Neural cell (in vitro differentiated cells): ENCODE measurements around the gene SPTBN1. TPM values are rescaled to one million over a fixed set of nuclear protein-coding genes. Genes with fewer than 3 reads are reported as not detected.

ENCODE experiments used
- H2AFZ ChIP-seq: fragments of 200-600, 300-800 bp; sonication (generic), shearing (Covaris generic); 2 replicates; pipeline ENCODE4 v1.6.0; 2014; ENCODE audit warnings: low read depth, mild to moderate bottlenecking, antibody characterized with exemption, low read length, moderate library complexity
- H3F3A ChIP-seq: fragments of 200-600 bp; shearing (Covaris generic); 2 replicates; pipeline ENCODE4 v1.6.1; 2016; ENCODE audit warnings: mild to moderate bottlenecking, moderate library complexity, mixed read lengths, antibody characterized with exemption, low read length; ENCODE audit not compliant: insufficient read depth, poor library complexity, severe bottlenecking
- H3K27ac ChIP-seq: fragments of 200-600, 300-800 bp; sonication (generic), shearing (Covaris generic); 2 replicates; pipeline ENCODE4 v1.5.1; 2014; ENCODE audit warnings: mild to moderate bottlenecking, low read length, moderate library complexity
- H3K27me3 ChIP-seq: fragments of 300-800, 200-600 bp; sonication (generic), shearing (Covaris generic); 2 replicates; pipeline ENCODE4 v1.6.0; 2014; ENCODE audit warnings: mild to moderate bottlenecking, low read depth, low read length, moderate library complexity; ENCODE audit not compliant: insufficient read depth
- H3K36me3 ChIP-seq: fragments of 300-800, 200-600 bp; sonication (generic), shearing (Covaris generic); 2 replicates; pipeline ENCODE4 v1.5.1; 2014; ENCODE audit warnings: mild to moderate bottlenecking, antibody characterized with exemption, low read length, moderate library complexity; ENCODE audit not compliant: insufficient read depth
- H3K4me2 ChIP-seq: fragments of 300-800, 200-600 bp; sonication (generic), shearing (Covaris generic); 2 replicates; pipeline ENCODE4 v1.6.0; 2014; ENCODE audit warnings: mild to moderate bottlenecking, low read length
- H3K4me3 ChIP-seq: fragments of 300-800, 200-600 bp; sonication (generic), shearing (Covaris generic); 2 replicates; pipeline ENCODE4 v1.5.1; 2014; ENCODE audit warnings: mild to moderate bottlenecking, low read length, moderate library complexity
- H3K79me2 ChIP-seq: fragments of 200-600 bp; shearing (Covaris generic); replicated peaks from 2 replicates; pipeline ENCODE4 v1.6.0; 2014; ENCODE audit warnings: mild to moderate bottlenecking, low read length, moderate library complexity; ENCODE audit not compliant: insufficient read depth
- H3K9ac ChIP-seq: fragments of 300-800, 200-600 bp; sonication (generic), shearing (Covaris generic); 2 replicates; pipeline ENCODE4 v1.6.1; 2016; ENCODE audit warnings: mild to moderate bottlenecking, low read length, mixed read lengths
- H3K9me2 ChIP-seq: fragments of 200-600 bp; shearing (Covaris generic); 2 replicates; pipeline ENCODE4 v1.6.1; 2016; ENCODE audit warnings: mild to moderate bottlenecking, low read length, mixed read lengths; ENCODE audit not compliant: insufficient read depth
- H3K9me3 ChIP-seq: fragments of 200-600, 300-800 bp; sonication (generic), shearing (Covaris generic); 2 replicates; pipeline ENCODE4 v1.6.1; 2016; ENCODE audit warnings: mild to moderate bottlenecking, mixed run types, low read length, moderate library complexity, mixed read lengths
- H4K20me1 ChIP-seq: fragments of 200-600 bp; shearing (Covaris generic); 2 replicates; pipeline ENCODE4 v1.6.1; 2016; ENCODE audit warnings: mild to moderate bottlenecking, mixed run types; ENCODE audit not compliant: insufficient read depth
- CTCF ChIP-seq: fragments of 450-650 bp; IDR thresholded peaks from 2 replicates; pipeline ENCODE4 v1.5.1; 2014; ENCODE audit warnings: antibody characterized with exemption, mild to moderate bottlenecking, moderate library complexity; ENCODE audit not compliant: poor library complexity, severe bottlenecking
- EP300 ChIP-seq: fragments of 450-650 bp; conservative IDR thresholded peaks from 2 replicates; pipeline ENCODE4 v1.6.1; 2014; ENCODE audit warnings: antibody characterized with exemption, mild to moderate bottlenecking, moderate library complexity; ENCODE audit not compliant: poor library complexity, severe bottlenecking
- EZH2 ChIP-seq: fragments of 200-600, 300-800 bp; shearing (Covaris generic), sonication (generic); IDR thresholded peaks from 2 replicates; pipeline ENCODE4 v1.6.1; 2014; ENCODE audit warnings: antibody characterized with exemption, low read length, borderline replicate concordance, mild to moderate bottlenecking; ENCODE audit not compliant: insufficient read depth, poor library complexity, severe bottlenecking
- MXI1 ChIP-seq: fragments of 450-650 bp; conservative IDR thresholded peaks from 2 replicates; pipeline ENCODE4 v1.6.1; 2014; ENCODE audit warnings: antibody characterized with exemption, mild to moderate bottlenecking; ENCODE audit not compliant: poor library complexity, severe bottlenecking
- POLR2AphosphoS5 ChIP-seq: IDR thresholded peaks from 2 replicates; pipeline ENCODE4 v1.6.1; 2012
- RAD21 ChIP-seq: fragments of 450-650 bp; conservative IDR thresholded peaks from 2 replicates; pipeline ENCODE4 v1.6.1; 2014; ENCODE audit warnings: antibody characterized with exemption, mild to moderate bottlenecking, moderate library complexity
- REST ChIP-seq: IDR thresholded peaks from 2 replicates; pipeline ENCODE4 v1.6.1; 2012; ENCODE audit warnings: borderline replicate concordance
- SMC3 ChIP-seq: fragments of 450-650 bp; conservative IDR thresholded peaks from 2 replicates; pipeline ENCODE4 v1.6.1; 2014; ENCODE audit warnings: antibody characterized with exemption, mild to moderate bottlenecking, moderate library complexity; ENCODE audit not compliant: poor library complexity
- TAF1 ChIP-seq: IDR thresholded peaks from 2 replicates; pipeline ENCODE4 v1.6.1; 2012; ENCODE audit warnings: low read depth
- polyA plus RNA-seq: library from polyadenylated mRNA; depleted of rRNA; stranded (reverse); fragments of >200 nt; gene quantifications from 2 replicates; pipeline ENCODE4 v1.2.3, GENCODE V29; 2014

SPTBN1 gene
- polyA plus RNA-seq, 1 donor from 2014 or later, result 92.1 TPM

GRCh38 chr2:54659527-54659926 is 203.4 kb downstream of the SPTBN1 start:
- no peaks in the 10 kb centered on the region for H3K9me3 ChIP-seq
- no peak overlapping the region for H2AFZ ChIP-seq
- H3K79me2 ChIP-seq, result no peaks in the 10 kb centered on the region
- TF ChIP-seq MXI1, result no peak
- TF ChIP-seq REST, result no peak
- TF ChIP-seq POLR2AphosphoS5, result no peak
- no peak for TF ChIP-seq TAF1
- no peak for TF ChIP-seq EP300
- no peak for TF ChIP-seq SMC3
- no peak for TF ChIP-seq EZH2
- TF ChIP-seq RAD21, result no peak
- TF ChIP-seq CTCF, result no peak
- H3K9me2 ChIP-seq, result no peaks in the 10 kb centered on the region
- no peak overlapping the region for H3K9ac ChIP-seq
- no peaks in the 10 kb centered on the region for H3F3A ChIP-seq
- no peak overlapping the region for H3K4me3 ChIP-seq
- H3K36me3 ChIP-seq, result peaks cover 13% of the 10 kb centered on the region
- no peak overlapping the region for H3K4me2 ChIP-seq
- H3K27me3 ChIP-seq, result no peaks in the 10 kb centered on the region
- H3K27ac ChIP-seq, result no peak overlapping the region
- H4K20me1 ChIP-seq, result no peaks in the 10 kb centered on the region

GRCh38 chr2:54660752-54661151 is 204.6 kb downstream of the SPTBN1 start:
- H3K79me2 ChIP-seq, result no peaks in the 10 kb centered on the region
- TF ChIP-seq CTCF (no peak), RAD21 (no peak), SMC3 (no peak), MXI1 (no peak), POLR2AphosphoS5 (no peak), EZH2 (no peak), REST (no peak), EP300 (no peak), TAF1 (no peak)
- H3K27ac ChIP-seq, result no peak overlapping the region
- no peaks in the 10 kb centered on the region for H3K9me2 ChIP-seq
- H3K4me2 ChIP-seq, result no peak overlapping the region
- no peaks in the 10 kb centered on the region for H3F3A ChIP-seq
- H2AFZ ChIP-seq, result no peak overlapping the region
- H3K9me3 ChIP-seq, result no peaks in the 10 kb centered on the region
- peaks cover 8% of the 10 kb centered on the region for H3K36me3 ChIP-seq
- H3K9ac ChIP-seq, result no peak overlapping the region
- H3K4me3 ChIP-seq, result no peak overlapping the region
- H3K27me3 ChIP-seq, result no peaks in the 10 kb centered on the region
- H4K20me1 ChIP-seq, result no peaks in the 10 kb centered on the region
